NCI-H526 treated with DMSO at 0.1 percent for 48 hours (cell line): Measurements from ENCODE around the gene TRH.
"Not testable (repeated sequence)": the region's sequence is repeated elsewhere in the genome, so short reads cannot be mapped to it uniquely, and the experiment has no call there.

Source experiments
- DNase-seq: peaks from one replicate; lab custom pipeline; 2025; lab: John Stamatoyannopoulos, UW

The TRH gene

DNA sequence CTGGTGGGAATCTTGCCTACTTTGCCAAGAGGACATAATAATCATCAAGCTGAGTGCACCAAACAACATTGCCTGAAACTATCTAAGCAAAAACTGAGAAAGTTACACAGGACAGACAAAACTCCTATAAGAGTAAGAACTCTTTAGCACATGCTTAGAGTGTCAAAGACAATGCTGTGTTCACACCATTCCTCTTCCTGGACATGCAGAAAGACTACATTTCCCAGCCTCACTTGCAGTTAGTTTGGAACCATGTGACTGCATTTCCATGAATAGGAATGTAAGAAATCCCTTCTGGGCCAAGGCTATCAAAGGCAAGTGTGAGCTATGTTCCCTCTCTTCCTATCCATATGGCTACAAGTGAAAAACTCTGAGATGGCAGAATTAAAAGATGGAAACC, 37.6 kb downstream of the TRH start:
- DNase-seq = not testable (repeated sequence)

DNA sequence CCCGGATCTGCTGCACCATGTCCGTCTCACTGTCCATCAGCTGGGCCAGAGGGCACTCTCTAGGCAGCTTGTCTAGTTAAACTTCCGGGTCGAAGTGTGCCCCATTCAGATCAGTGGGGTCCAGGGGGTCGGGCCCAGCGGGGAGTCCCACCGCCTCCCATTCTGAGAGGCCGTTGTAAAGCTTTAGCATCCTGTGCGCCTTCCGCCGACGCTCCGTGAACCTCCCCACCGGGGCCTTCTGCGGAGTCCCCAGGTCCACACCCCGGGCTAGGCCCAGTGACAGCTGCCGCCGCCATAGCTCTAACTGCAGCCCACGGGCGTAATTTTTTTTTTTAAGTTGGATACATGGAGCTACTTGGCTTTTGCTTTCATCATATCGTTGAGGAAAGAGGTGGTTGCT, 38.7 kb downstream of the TRH start:
- not testable (repeated sequence) for DNase-seq

DNA sequence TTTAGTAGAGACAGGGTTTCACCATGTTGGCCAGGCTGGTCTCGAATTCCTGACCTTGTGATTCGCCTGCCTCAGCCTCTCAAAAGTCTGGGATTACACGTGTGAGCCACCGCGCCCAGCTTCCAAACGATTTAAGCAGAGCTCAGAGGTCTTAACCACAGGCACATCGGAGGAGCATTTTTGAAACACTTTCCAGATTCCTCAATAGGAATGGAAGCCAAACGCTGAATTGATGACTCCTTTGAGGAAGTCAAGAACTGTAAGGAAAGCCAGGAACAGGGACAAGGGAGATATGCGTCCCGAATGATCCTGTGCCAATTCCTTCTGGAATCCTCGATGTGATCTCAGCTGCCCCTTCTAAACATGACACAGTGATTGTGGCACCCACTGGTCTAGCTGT, 40.0 kb downstream of the TRH start:
- DNase-seq = no peak

DNA sequence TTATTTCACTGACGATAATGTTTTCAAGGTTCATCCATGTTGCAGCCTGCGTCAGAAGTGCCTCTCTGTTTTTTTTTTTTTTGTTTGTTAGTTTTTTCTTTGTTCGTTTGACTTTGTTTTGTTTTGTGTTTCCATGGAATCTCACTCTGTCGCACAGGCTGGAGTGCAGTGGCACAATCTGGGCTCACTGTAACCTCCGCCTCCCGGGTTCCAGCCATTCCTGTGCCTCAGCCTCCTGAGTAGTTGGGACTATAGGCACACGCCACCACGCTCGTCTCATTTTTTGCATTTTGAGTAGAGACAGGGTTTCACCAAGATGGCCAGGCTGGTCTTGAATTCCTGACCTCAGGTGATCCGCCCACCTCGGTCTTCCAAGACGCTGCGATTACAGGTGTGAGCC, 43.1 kb downstream of the TRH start:
- not testable (repeated sequence) for DNase-seq

DNA sequence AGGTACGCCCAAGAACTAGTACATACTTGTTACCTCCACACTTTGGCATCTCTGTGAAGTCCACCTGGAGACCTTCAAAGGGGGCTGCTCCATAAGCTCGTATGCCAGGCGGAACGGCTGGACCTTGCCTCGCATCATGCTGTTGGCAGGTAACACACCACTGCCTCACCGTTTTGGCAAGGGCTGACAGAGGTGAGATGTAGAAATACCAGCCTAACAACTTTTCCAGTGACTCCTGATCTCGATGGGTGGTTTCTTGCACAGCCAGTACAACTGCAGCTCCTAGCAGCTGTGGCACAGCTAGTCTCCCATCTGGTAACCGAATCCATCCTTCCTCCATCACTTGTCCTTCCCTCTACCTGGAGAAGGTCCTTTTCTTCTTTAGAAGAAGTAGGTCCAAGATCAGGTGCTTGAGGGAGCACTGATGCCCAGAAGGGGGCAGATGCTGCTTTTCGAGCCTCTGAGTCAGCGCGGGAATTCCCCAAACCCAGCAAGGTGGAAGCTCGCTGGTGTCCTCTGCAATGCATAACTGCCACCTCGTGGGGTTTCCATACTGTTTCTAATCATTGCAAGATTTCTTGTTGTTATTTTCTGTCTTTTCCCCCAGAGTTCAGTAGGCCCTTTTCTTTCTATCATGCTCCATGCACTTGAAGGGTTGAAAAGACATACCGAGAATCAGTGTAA, 51.8 kb downstream of the TRH start:
- not testable (repeated sequence) for DNase-seq

DNA sequence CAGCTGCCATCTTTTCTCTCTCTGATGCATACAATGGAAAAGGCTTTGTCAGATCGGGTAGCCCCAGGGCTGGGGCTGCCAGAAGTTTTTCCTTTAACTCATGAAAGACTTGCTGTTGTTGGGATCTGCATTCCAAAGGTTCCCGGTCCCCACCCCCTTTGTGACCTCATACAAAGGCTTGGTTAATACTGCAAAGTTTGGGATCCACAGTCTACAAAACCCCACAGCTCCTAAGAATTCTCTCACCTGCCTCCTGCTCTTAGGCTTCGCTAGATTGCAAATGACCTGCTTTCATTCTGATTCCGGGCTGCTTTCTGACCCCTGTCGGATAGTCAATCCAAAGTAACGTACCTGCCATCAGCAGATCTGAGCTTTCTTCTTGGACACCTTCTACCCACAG, 52.9 kb downstream of the TRH start:
- DNase-seq = not testable (repeated sequence)
